H9 (cell line): ENCODE data around the gene USP17L10. TPM values are rescaled to one million over a fixed set of nuclear protein-coding genes. Genes with fewer than 3 reads are reported as not detected.
"Not testable (repeated sequence)": the region's sequence is repeated elsewhere in the genome, so short reads cannot be mapped to it uniquely, and the experiment has no call there.

ENCODE experiments used
- DNase-seq: peaks from one replicate; pipeline ENCODE4 v3.0.0-alpha.2; 2017
- H2AFZ ChIP-seq: one replicate; pipeline ENCODE4 v1.6.1; 2013; ENCODE audit warnings: mild to moderate bottlenecking, low read length, control low read depth, moderate library complexity
- H2AK5ac ChIP-seq: 2 replicates; pipeline ENCODE4 v1.6.1; 2013; ENCODE audit warnings: low read length, control low read depth, mixed read lengths; ENCODE audit not compliant: insufficient read length
- H2BK120ac ChIP-seq: one replicate; pipeline ENCODE4 v1.6.1; 2013; ENCODE audit warnings: low read depth, mild to moderate bottlenecking, low read length, control low read depth, inconsistent platforms; ENCODE audit not compliant: poor library complexity, severe bottlenecking
- H2BK12ac ChIP-seq: 2 replicates; pipeline ENCODE4 v1.6.1; 2013; ENCODE audit warnings: low read length, control low read depth, mixed read lengths, low read depth; ENCODE audit not compliant: insufficient read length
- H2BK15ac ChIP-seq: 2 replicates; pipeline ENCODE4 v1.6.1; 2013; ENCODE audit warnings: low read depth, low read length, control low read depth
- H2BK20ac ChIP-seq: one replicate; pipeline ENCODE4 v1.6.1; 2013; ENCODE audit warnings: low read depth, mild to moderate bottlenecking, low read length, control low read depth, inconsistent platforms; ENCODE audit not compliant: poor library complexity, severe bottlenecking
- H2BK5ac ChIP-seq: 2 replicates; pipeline ENCODE4 v1.6.1; 2013; ENCODE audit warnings: low read length, control low read depth, mixed read lengths; ENCODE audit not compliant: insufficient read length
- H3K14ac ChIP-seq: 2 replicates; pipeline ENCODE4 v1.6.1; 2013; ENCODE audit warnings: low read length, control low read depth; ENCODE audit not compliant: insufficient read depth
- H3K18ac ChIP-seq: 2 replicates; pipeline ENCODE4 v1.6.1; 2013; ENCODE audit warnings: low read depth, mild to moderate bottlenecking, mixed read lengths, low read length, control low read depth; ENCODE audit not compliant: insufficient read length
- H3K23ac ChIP-seq: 2 replicates; pipeline ENCODE4 v1.6.1; 2013; ENCODE audit warnings: low read length, control low read depth, mixed read lengths, low read depth; ENCODE audit not compliant: insufficient read length
- H3K23me2 ChIP-seq: 2 replicates; pipeline ENCODE4 v1.6.1; 2013; ENCODE audit warnings: low read depth, mild to moderate bottlenecking, mixed read lengths, low read length, control low read depth; ENCODE audit not compliant: insufficient read length, poor library complexity, severe bottlenecking
- H3K27ac ChIP-seq: 2 replicates; pipeline ENCODE4 v1.5.1; 2013; ENCODE audit warnings: low read length, control low read depth, mixed read lengths, low read depth; ENCODE audit not compliant: insufficient read length
- H3K27me3 ChIP-seq: 2 replicates; pipeline ENCODE4 v1.6.1; 2013; ENCODE audit warnings: low read length, control low read depth, inconsistent platforms; ENCODE audit not compliant: insufficient read depth
- H3K4ac ChIP-seq: 2 replicates; pipeline ENCODE4 v1.6.1; 2013; ENCODE audit warnings: low read depth, mild to moderate bottlenecking, control low read depth, inconsistent platforms, low read length, moderate library complexity
- H3K4me1 ChIP-seq: 2 replicates; pipeline ENCODE4 v1.6.1; 2013; ENCODE audit warnings: low read length, control low read depth, inconsistent platforms; ENCODE audit not compliant: insufficient read depth
- H3K4me2 ChIP-seq: 2 replicates; pipeline ENCODE4 v1.6.1; 2013; ENCODE audit warnings: low read length, control low read depth, mixed read lengths; ENCODE audit not compliant: insufficient read length, insufficient read depth
- H3K56ac ChIP-seq: 2 replicates; pipeline ENCODE4 v1.6.1; 2013; ENCODE audit warnings: low read depth, mild to moderate bottlenecking, mixed read lengths, low read length, control low read depth; ENCODE audit not compliant: insufficient read length
- H3K79me1 ChIP-seq: 2 replicates; pipeline ENCODE4 v1.6.1; 2013; ENCODE audit warnings: low read depth, mild to moderate bottlenecking, moderate library complexity, low read length, control low read depth, inconsistent platforms; ENCODE audit not compliant: insufficient read depth, poor library complexity, severe bottlenecking
- H3K79me2 ChIP-seq: 2 replicates; pipeline ENCODE4 v1.6.1; 2013; ENCODE audit warnings: low read length, control low read depth, inconsistent platforms; ENCODE audit not compliant: insufficient read depth
- H3K9ac ChIP-seq: 2 replicates; pipeline ENCODE4 v1.6.1; 2013; ENCODE audit warnings: low read length, control low read depth, mixed read lengths; ENCODE audit not compliant: insufficient read length; ENCODE audit errors: extremely low read depth
- H3K9me3 ChIP-seq: one replicate; pipeline ENCODE4 v1.6.1; 2013; ENCODE audit warnings: low read depth, low read length, inconsistent platforms; ENCODE audit not compliant: control insufficient read depth
- H3T11ph ChIP-seq: one replicate; pipeline ENCODE4 v1.6.1; 2013; ENCODE audit warnings: mild to moderate bottlenecking, low read length, control low read depth, inconsistent platforms
- H4K20me1 ChIP-seq: one replicate; pipeline ENCODE4 v1.6.1; 2013; ENCODE audit not compliant: control insufficient read depth, insufficient read length, insufficient read depth
- H4K5ac ChIP-seq: 2 replicates; pipeline ENCODE4 v1.6.1; 2013; ENCODE audit warnings: low read depth, mild to moderate bottlenecking, mixed read lengths, low read length, control low read depth; ENCODE audit not compliant: insufficient read length
- H4K8ac ChIP-seq: replicated peaks from 2 replicates; pipeline ENCODE4 v1.6.1; 2013; ENCODE audit warnings: low read length, control low read depth, mixed read lengths, low read depth; ENCODE audit not compliant: insufficient read length
- H4K91ac ChIP-seq: 2 replicates; pipeline ENCODE4 v1.6.1; 2013; ENCODE audit warnings: low read depth, mild to moderate bottlenecking, moderate library complexity, mixed read lengths, low read length, control low read depth; ENCODE audit not compliant: insufficient read length
- H3K27ac Mint-ChIP-seq, 3 experiments: 2 replicates in 2 of 3; 3 replicates in 1 of 3; pipeline ENCODE4 v1.8.0; 2020 to 2021; ENCODE audit warnings: mixed read lengths in 3 of 3, mild to moderate bottlenecking in 1 of 3, moderate library complexity in 1 of 3
- H3K27me3 Mint-ChIP-seq: 2 replicates; pipeline ENCODE4 v1.8.0; 2021; ENCODE audit warnings: low read depth, mild to moderate bottlenecking, moderate library complexity, mixed read lengths
- H3K36me3 Mint-ChIP-seq, 3 experiments: 2 replicates in 2 of 3; 3 replicates in 1 of 3; pipeline ENCODE4 v1.8.0; 2020 to 2021; ENCODE audit warnings: low read depth in 3 of 3, mixed read lengths in 3 of 3; ENCODE audit not compliant: insufficient read depth in 1 of 3
- H3K4me1 Mint-ChIP-seq, 2 experiments: 2 replicates each; pipeline ENCODE4 v1.8.0; 2020; ENCODE audit warnings: mixed read lengths in 2 of 2
- H3K4me3 Mint-ChIP-seq, 2 experiments: 2 replicates in 1 of 2; 3 replicates in 1 of 2; pipeline ENCODE4 v1.8.0; 2020 to 2021; ENCODE audit warnings: mild to moderate bottlenecking in 2 of 2, mixed read lengths in 2 of 2, moderate library complexity in 1 of 2
- H3K9me3 Mint-ChIP-seq, 2 experiments: 2 replicates in 1 of 2; 3 replicates in 1 of 2; pipeline ENCODE4 v1.8.0; 2020; ENCODE audit warnings: mild to moderate bottlenecking in 2 of 2, mixed read lengths in 2 of 2, moderate library complexity in 1 of 2
- WGBS: extraction: QIAGEN DNeasy Blood & Tissue Kit; methylation state at CpG from one replicate; pipeline ENCODE4 v1.1.7; 2013; ENCODE audit warnings: missing lambda C conversion rate, low lambda C conversion rate, mixed read lengths; ENCODE audit not compliant: insufficient read length; ENCODE audit errors: extremely low coverage; 5-methylcytosine and 5-hydroxymethylcytosine counted together
- total RNA-seq: library from RNA; stranded (reverse); gene quantifications from 2 replicates; pipeline ENCODE4 v1.2.1, GENCODE V29; 2021

USP17L10 gene
- total RNA-seq, 1 experiment from 2014 or later, result not detected

- not testable (repeated sequence) for H2BK15ac ChIP-seq, H3K4me3 Mint-ChIP-seq, H2BK12ac ChIP-seq, H3T11ph ChIP-seq, H3K56ac ChIP-seq, H4K20me1 ChIP-seq, H2BK5ac ChIP-seq, H3K9me3 Mint-ChIP-seq, H3K27me3 ChIP-seq, H3K23me2 ChIP-seq, H3K4ac ChIP-seq, H3K27ac Mint-ChIP-seq, H3K4me1 Mint-ChIP-seq, H4K8ac ChIP-seq, H2AK5ac ChIP-seq, H3K4me2 ChIP-seq, H4K91ac ChIP-seq, H3K4me1 ChIP-seq, H3K14ac ChIP-seq, H2BK20ac ChIP-seq, H3K79me2 ChIP-seq, H3K9ac ChIP-seq, H3K27ac ChIP-seq, H2BK120ac ChIP-seq, H3K79me1 ChIP-seq, H3K27me3 Mint-ChIP-seq, H2AFZ ChIP-seq, H3K9me3 ChIP-seq, DNase-seq, H3K18ac ChIP-seq, H3K36me3 Mint-ChIP-seq, H3K23ac ChIP-seq, H4K5ac ChIP-seq
- WGBS, result no CpG with 5 or more reads among the region's 15 CpGs
These were observed 23.6 kb downstream of the USP17L10 start, which contains the start of gene USP17L15 for GRCh38 chr4:9234085-9234484. Gene USP17L15 (plus strand): TSS chr4:9234385. CDS start chr4:9234385, 0 bp downstream.

GRCh38 chr4:9238461-9238860 is 28.0 kb downstream of the USP17L10 start:
- not testable (repeated sequence) for H3K18ac ChIP-seq, H3K27me3 Mint-ChIP-seq, H4K20me1 ChIP-seq, H3K4me1 ChIP-seq, H3K56ac ChIP-seq, H2BK120ac ChIP-seq, H3K23me2 ChIP-seq, H3K27ac Mint-ChIP-seq, DNase-seq, H2BK15ac ChIP-seq, H2BK5ac ChIP-seq, H4K8ac ChIP-seq, H3K9me3 Mint-ChIP-seq, H4K91ac ChIP-seq, H2AK5ac ChIP-seq, H3K27ac ChIP-seq, H3K4me2 ChIP-seq, H3K4ac ChIP-seq, H3K36me3 Mint-ChIP-seq, H3K9ac ChIP-seq, H4K5ac ChIP-seq, H3K4me3 Mint-ChIP-seq, H3K4me1 Mint-ChIP-seq, H2BK12ac ChIP-seq, H3K9me3 ChIP-seq, H3K23ac ChIP-seq, H2BK20ac ChIP-seq, H3K27me3 ChIP-seq, H3K79me1 ChIP-seq, H2AFZ ChIP-seq, H3K79me2 ChIP-seq, H3T11ph ChIP-seq, H3K14ac ChIP-seq
- no CpG with 5 or more reads among the region's 12 CpGs for WGBS
